LNCAP (cell line): ENCODE results near the gene SBF2.

ENCODE experiments used
- CTCF ChIP-seq: fragments of 450-650 bp; IDR thresholded peaks from 2 replicates; pipeline ENCODE4 v1.5.1; 2017; ENCODE audit warnings: mild to moderate bottlenecking

SBF2 gene

GRCh38 chr11:10095412-10096208, 198.4 kb downstream of the SBF2 start:
- no peak for TF ChIP-seq CTCF

GRCh38 chr11:10092426-10092825, 201.6 kb downstream of the SBF2 start:
- no peak for TF ChIP-seq CTCF

- no peak for TF ChIP-seq CTCF
Measured at GRCh38 chr11:10091314-10092045, 202.5 kb downstream of the SBF2 start.

- no peak for TF ChIP-seq CTCF
Measured at GRCh38 chr11:10087186-10087922, 206.7 kb downstream of the SBF2 start.

DNA sequence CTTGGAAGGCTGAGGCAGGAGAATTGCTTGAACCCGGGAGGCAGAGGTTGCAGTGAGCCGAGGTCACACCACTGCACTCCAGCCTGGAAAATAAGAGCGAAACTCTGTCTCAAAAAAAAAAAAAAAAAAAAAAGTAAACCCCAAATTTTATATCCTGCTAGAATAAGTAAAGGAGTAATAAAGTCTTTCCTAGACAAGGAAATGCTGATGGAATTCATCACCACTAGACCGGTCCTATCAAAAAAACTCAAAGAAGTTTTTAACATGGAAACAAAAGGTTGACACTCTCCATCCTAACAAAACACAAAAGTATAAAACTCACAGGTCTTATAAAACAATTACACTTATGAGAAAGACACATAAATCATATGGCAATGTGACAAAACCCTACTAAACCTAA, 213.9 kb downstream of the SBF2 start:
- TF ChIP-seq CTCF: no peak

- TF ChIP-seq CTCF: peak; percentile 81
Measured at GRCh38 chr11:10076458-10077141, 217.4 kb downstream of the SBF2 start.

GRCh38 chr11:10075141-10075540, 218.9 kb downstream of the SBF2 start:
- no peak for TF ChIP-seq CTCF
